ENCODE measurements around the gene PIN4. TPM values are rescaled to one million over a fixed set of nuclear protein-coding genes. Genes with fewer than 3 reads are reported as not detected.

Gene PIN4
- total and polyA plus RNA-seq, 10 of the 15 experiments (the other 5 are each of a cell fraction or from before 2014, with no cell fraction given), result 8.2 to 53.6 (median 33.9) TPM

GRCh38 chrX:72139538-72139937 is 42.0 kb upstream of the PIN4 start:
- in situ Hi-C loops (cut with MboI) (no loop called here), intact Hi-C loops (cut with micrococcal nuclease; ENCODE audit: unreplicated experiment) (no loop called here)
- TF ChIP-seq EP300 (IDR thresholded peaks at IDR 0.05; ENCODE audit: borderline replicate concordance in 1 of 2, control insufficient read depth in 1 of 2, low read depth in 2 of 2, low read length in 2 of 2), result no peak
- TF ChIP-seq REST (IDR thresholded peaks at IDR 0.05; ENCODE audit: low read depth, low read length), result no peak
- TF ChIP-seq ASH2L (IDR thresholded peaks at IDR 0.05; ENCODE audit: borderline replicate concordance, low read depth), result no peak
- no peak for TF ChIP-seq IRF5 (IDR thresholded peaks at IDR 0.05; ENCODE audit: borderline replicate concordance)
- TF ChIP-seq EGR1 (IDR thresholded peaks at IDR 0.05; ENCODE audit: borderline replicate concordance in 1 of 2, low read depth in 2 of 2, low read length in 2 of 2), result no peak
- TF ChIP-seq IKZF1 (conservative IDR thresholded peaks at IDR 0.05), result no peak
- TF ChIP-seq USF1 (IDR thresholded peaks at IDR 0.05; ENCODE audit: borderline replicate concordance, extremely low read length, insufficient read depth, low read depth, low read length), result no peak
- TF ChIP-seq SIN3A (IDR thresholded peaks at IDR 0.05; ENCODE audit: low read depth, low read length), result no peak
- TF ChIP-seq CEBPB (IDR thresholded peaks at IDR 0.05; ENCODE audit: borderline replicate concordance in 1 of 2, low read depth in 2 of 2, low read length in 2 of 2), result no peak
- no peak overlapping the region for H3K4me2 ChIP-seq (ENCODE audit: control insufficient read depth, insufficient read depth)
- no peaks in the 10 kb centered on the region for H3K79me2 ChIP-seq (ENCODE audit: control insufficient read depth, insufficient read depth, low read length)
- 67% methylated on average over 8 of the region's 8 CpGs for WGBS (ENCODE audit: insufficient coverage, insufficient replicate concordance, low lambda C conversion rate, missing lambda C conversion rate)
- H3K9ac ChIP-seq (ENCODE audit: control insufficient read depth, insufficient read depth, low read length), result no peak overlapping the region
- no peak overlapping the region for H2AFZ ChIP-seq (ENCODE audit: control insufficient read depth, low read depth, low read length)
- H3K36me3 ChIP-seq (ENCODE audit: control insufficient read depth in 2 of 2, insufficient read depth in 2 of 2, low read length in 1 of 2), result no peaks in the 10 kb centered on the region
- ATAC-seq, result no peak
- CTCF ChIA-PET, result no interaction called here
- BruUV-seq (replicated peaks), result no TSS peak
- H3K4me1 ChIP-seq (ENCODE audit: control insufficient read depth, insufficient read depth, low read length), result peaks cover 14% of the 10 kb centered on the region
- no peak overlapping the region for H3K4me3 ChIP-seq
- SMC1A ChIA-PET (ENCODE audit: uncharacterized antibody, unreplicated experiment), result no interaction called here
- H4K20me1 ChIP-seq (ENCODE audit: control insufficient read depth, insufficient read depth), result no peaks in the 10 kb centered on the region
- POLR2A ChIA-PET, result no interaction called here
- H3K27me3 ChIP-seq (replicated peaks in 1 of 2; ENCODE audit: control insufficient read depth in 2 of 2, insufficient read depth in 2 of 2, low read length in 1 of 2), result no peaks in the 10 kb centered on the region; a peak in 1 of 4 replicates
- DNase-seq (ENCODE audit: low read depth, low spot score), result no peak
- FAIRE-seq, result no peak
- no peaks in the 10 kb centered on the region for H3K9me3 ChIP-seq (replicated peaks; ENCODE audit: control insufficient read depth, insufficient read depth, low read length)
- RAD21 ChIA-PET (ENCODE audit: unreplicated experiment), result no interaction called here
- H3K27ac ChIP-seq (ENCODE audit: control insufficient read depth, insufficient read depth), result no peak overlapping the region

Data from GM12878 (cell line).